ENCODE results near the gene RNF220.
"Not testable (repeated sequence)": the region's sequence is repeated elsewhere in the genome, so short reads cannot be mapped to it uniquely, and the experiment has no call there.

Gene RNF220

DNA sequence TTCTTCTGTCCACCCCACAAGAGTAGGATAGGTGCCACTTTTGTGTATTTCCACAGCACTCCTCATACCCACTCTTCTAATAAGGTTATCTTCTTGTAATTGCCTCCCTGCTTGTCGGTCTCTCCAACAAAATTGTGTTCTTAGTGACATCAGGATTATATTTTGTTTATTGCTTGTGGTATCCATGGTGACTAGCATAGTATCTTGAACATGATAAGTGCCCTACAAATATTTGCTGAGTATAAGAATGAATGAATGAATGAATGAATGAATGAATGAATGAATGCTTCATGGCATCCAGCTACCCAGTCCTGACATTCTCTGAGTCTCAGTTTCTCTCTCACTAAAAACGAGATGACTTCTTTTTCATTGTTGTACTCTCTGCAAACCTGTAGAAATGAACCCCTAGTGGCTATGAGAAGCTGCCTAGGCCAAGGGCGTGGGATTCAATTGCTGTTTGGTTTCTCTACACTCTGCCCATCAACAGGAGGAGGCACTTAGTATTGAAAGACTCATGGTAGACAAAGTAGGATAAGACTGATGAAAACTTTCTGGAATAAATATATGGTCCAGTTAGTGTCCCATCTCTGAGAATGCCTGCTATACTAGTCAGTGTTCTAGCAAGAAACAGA, 148.2 kb downstream of the RNF220 start:
- H3K4me3 ChIP-seq (ENCODE audit: low read depth, low read length): no peak overlapping the region
- no peak for DNase-seq (ENCODE audit: low read depth)
- no peak for TF ChIP-seq CTCF (IDR thresholded peaks at IDR 0.05; ENCODE audit: control insufficient read depth, extremely low read depth, insufficient read depth)

DNA sequence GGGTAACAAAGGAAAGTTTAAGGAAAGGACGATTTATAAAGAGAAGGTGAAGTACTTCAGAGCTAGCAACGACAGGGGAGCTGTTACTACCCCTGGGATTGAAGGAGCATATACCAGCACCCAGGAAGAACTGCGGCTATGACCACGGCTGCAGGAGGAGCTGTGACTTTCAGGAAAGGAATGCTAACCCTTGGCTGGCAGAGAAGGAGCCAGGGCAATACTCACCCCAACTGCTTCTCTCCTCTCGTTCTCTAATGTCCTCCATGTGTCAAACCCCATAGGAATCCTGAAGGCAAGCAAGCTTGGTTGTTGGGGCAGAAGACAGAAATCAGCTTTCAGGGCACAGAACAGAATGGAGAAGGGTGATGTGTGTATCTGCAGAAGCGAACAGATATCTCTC, 148.7 kb downstream of the RNF220 start:
- no peak for DNase-seq (ENCODE audit: low read depth)
- no peak for TF ChIP-seq CTCF (IDR thresholded peaks at IDR 0.05; ENCODE audit: control insufficient read depth, extremely low read depth, insufficient read depth)
- no peak overlapping the region for H3K4me3 ChIP-seq (ENCODE audit: low read depth, low read length)

- H3K4me3 ChIP-seq (ENCODE audit: low read depth, low read length): no peak overlapping the region
- no peak for TF ChIP-seq CTCF (IDR thresholded peaks at IDR 0.05; ENCODE audit: control insufficient read depth, extremely low read depth, insufficient read depth)
- no peak for DNase-seq (ENCODE audit: low read depth)
Observed at GRCh38 chr1:44554706-44555105, 149.7 kb downstream of the RNF220 start.

- no peak for TF ChIP-seq CTCF (IDR thresholded peaks at IDR 0.05; ENCODE audit: control insufficient read depth, extremely low read depth, insufficient read depth)
- DNase-seq (ENCODE audit: low read depth): no peak
- no peak overlapping the region for H3K4me3 ChIP-seq (ENCODE audit: low read depth, low read length)
Observed at GRCh38 chr1:44557778-44558177, 152.7 kb downstream of the RNF220 start.

DNA sequence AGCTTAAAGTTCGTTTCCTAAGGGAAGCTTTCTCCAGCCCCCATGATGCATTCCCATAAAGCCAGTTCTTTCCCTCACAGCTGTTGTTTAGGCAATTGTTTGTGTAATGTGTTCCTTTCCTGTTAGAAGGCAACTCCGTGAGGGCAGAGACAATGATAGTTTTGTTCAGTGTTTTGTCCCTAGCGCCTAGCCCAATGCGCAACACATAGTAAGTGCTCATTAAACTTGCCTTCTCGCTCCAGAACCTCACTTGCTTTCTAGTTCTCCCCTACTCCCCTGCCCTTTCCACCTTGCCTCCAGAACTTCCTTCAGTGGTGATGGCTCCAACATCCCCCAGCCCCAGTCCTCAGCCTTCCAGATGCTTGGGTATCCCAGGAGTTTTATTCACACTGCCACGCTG, 153.8 kb downstream of the RNF220 start:
- TF ChIP-seq CTCF (IDR thresholded peaks at IDR 0.05; ENCODE audit: control insufficient read depth, extremely low read depth, insufficient read depth): no peak
- DNase-seq (ENCODE audit: low read depth): no peak
- H3K4me3 ChIP-seq (ENCODE audit: low read depth, low read length): no peak overlapping the region

- H3K4me3 ChIP-seq (ENCODE audit: low read depth, low read length): no peak overlapping the region
- TF ChIP-seq CTCF (IDR thresholded peaks at IDR 0.05; ENCODE audit: control insufficient read depth, extremely low read depth, insufficient read depth): no peak
- DNase-seq (ENCODE audit: low read depth): no peak
Observed at GRCh38 chr1:44559330-44559729, 154.3 kb downstream of the RNF220 start.

- no peak for TF ChIP-seq CTCF (IDR thresholded peaks at IDR 0.05; ENCODE audit: control insufficient read depth, extremely low read depth, insufficient read depth)
- H3K4me3 ChIP-seq (ENCODE audit: low read depth, low read length): no peak overlapping the region
- no peak for DNase-seq (ENCODE audit: low read depth)
Observed at GRCh38 chr1:44559913-44560312, 154.9 kb downstream of the RNF220 start.

DNA sequence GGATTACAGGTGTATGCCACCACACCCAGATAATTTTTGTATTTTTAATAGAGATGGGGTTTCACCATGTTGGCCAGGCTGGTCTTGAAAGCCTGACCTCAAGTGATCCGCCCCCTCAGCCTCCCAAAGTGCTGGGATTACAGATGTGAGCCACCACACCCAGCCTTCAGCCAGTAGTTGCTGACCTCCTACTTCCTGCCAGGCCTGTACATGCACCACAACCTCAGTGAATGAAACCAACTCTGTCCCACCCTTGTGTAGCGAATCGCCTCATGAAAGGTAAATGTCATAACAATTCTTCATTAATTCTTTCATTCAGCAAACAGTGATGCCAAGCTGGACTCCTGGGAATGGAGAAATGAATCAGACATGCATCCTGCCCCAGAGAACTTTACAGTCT, 155.6 kb downstream of the RNF220 start:
- not testable (repeated sequence) for H3K4me3 ChIP-seq (ENCODE audit: low read depth, low read length); DNase-seq (ENCODE audit: low read depth)
